Natural killer cell treated with Interleukin-12 subunit alpha and Interleukin-12 subunit beta and Interleukin-15 and Interleukin-18, amount 100 ng/mL, for 72 hours (primary cell): ENCODE data around the gene DUSP28. TPM values are rescaled to one million over a fixed set of nuclear protein-coding genes. Genes with fewer than 3 reads are reported as not detected.

ENCODE experiments used
- ATAC-seq, 2 donors: fragments of 150-1000 bp; cut with Tn5 transposase in 1 of 2; sonication (Bioruptor Pico), chemical (Tn5 transposase) in 1 of 2; 2 replicates each; pipeline ENCODE4 v1.10.0; 2021
- DNase-seq: peaks from one replicate; pipeline ENCODE4 v3.0.0; 2022; ENCODE audit warnings: low spot score
- H3K27ac Mint-ChIP-seq, 2 donors: 1 replicate in 1 of 2; 2 replicates in 1 of 2; pipeline ENCODE4 v1.8.0; 2022; ENCODE audit warnings: mixed read lengths in 2 of 2, mild to moderate bottlenecking in 1 of 2, moderate library complexity in 1 of 2
- H3K27me3 Mint-ChIP-seq, 2 donors: 1 replicate in 1 of 2; 2 replicates in 1 of 2; pipeline ENCODE4 v1.8.0; 2022; ENCODE audit warnings: mixed read lengths in 2 of 2
- H3K36me3 Mint-ChIP-seq: one replicate; pipeline ENCODE4 v1.8.0; 2022; ENCODE audit warnings: mixed read lengths
- H3K4me1 Mint-ChIP-seq, 2 donors: 1 replicate in 1 of 2; 2 replicates in 1 of 2; pipeline ENCODE4 v1.8.0; 2022; ENCODE audit warnings: low read depth in 2 of 2, mixed read lengths in 2 of 2, mild to moderate bottlenecking in 1 of 2
- H3K4me3 Mint-ChIP-seq: one replicate; pipeline ENCODE4 v1.8.0; 2022; ENCODE audit warnings: mixed read lengths
- H3K9me3 Mint-ChIP-seq: 2 replicates; pipeline ENCODE4 v1.8.0; 2022; ENCODE audit warnings: mixed read lengths
- total RNA-seq, 2 donors: library from RNA; stranded (reverse); gene quantifications; one replicate each; pipeline ENCODE4 v1.2.3, GENCODE V29; 2022

DUSP28 gene
- total RNA-seq, 2 donors from 2014 or later: 6.1 to 6.3 TPM

DNA sequence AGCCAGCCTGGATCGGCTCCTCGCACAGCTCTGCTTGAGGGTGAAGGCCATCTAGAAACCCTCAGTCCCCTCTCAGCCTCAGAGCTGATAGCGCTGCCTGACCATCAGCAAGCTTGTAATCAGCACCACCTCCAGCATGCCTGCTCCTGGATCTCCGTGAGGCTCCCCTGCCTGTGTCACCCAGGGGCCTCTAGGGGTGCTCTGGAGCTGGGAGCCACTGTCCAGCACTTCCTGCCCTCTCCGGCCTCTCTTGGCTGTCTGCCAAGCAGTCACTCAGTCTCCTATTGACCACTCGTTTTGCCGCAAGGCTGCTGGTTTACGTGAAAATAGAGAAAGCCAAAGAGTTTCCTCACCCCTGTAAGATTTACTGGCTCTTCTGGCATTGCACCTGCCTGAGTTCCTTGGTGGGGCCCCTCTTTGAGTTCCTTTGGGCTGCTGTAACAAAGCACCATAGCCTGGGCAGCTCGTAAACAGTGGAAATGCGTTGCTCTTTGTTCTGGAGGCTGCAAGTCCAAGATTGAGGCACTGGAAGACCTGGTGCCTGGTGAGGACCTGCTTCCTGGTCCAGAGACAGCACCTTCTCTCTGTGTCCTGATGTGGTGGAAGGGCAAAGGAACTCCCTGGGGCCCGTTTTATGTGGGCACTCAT lies 44.3 kb downstream of the DUSP28 start:
- DNase-seq: no peak
- Mint-ChIP-seq H3K27me3 (no peaks in the 10 kb centered on the region), H3K4me1 (peaks cover 0 to 7% of the 10 kb centered on the region in 2 donors), H3K9me3 (no peaks in the 10 kb centered on the region), H3K36me3 (no peaks in the 10 kb centered on the region), H3K4me3 (no peak overlapping the region), H3K27ac (peak overlapping the region in 1 of 2 donors; percentile 76)
- peak; percentile 31 to 71 for ATAC-seq

DNA sequence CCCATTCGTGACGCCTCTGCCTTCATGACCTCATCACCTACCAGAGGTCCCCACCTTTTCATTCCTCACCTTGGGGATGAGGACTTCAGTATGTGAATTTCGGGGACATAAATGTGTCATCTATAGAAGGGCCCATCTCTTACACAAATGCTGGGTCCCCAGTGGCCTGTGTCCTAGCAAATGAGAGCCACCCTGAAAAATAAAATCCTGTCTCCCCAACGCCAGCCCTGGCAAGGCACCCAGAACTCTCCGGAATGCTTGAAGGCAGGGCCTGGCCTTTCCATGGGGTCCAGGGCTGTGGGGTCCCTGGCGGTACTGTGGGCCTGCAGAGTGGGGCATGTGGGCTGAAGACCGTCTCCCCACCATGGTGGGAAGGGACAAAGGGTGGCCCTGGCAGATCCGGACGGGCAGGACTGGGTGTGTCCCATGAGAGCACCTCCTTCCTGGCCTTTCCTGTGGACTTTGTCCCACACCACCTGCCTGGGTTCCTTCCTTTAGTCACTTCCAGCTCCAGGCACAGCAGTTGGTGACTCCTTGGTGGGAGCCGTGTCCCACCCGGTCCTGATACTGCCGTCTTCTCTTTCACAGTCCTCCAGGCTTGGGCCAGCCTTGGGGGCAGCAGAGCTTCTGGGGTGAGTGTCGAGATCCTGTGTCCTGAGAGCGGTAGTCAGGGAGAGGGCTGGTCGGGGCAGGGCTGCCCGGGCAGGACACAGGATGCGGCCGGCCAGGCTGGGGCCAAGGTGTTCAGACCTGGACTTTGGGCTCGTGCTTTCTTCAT lies 45.0 kb downstream of the DUSP28 start:
- Mint-ChIP-seq H3K36me3 (no peaks in the 10 kb centered on the region), H3K27me3 (no peaks in the 10 kb centered on the region), H3K9me3 (no peaks in the 10 kb centered on the region), H3K27ac (peak overlapping the region in 1 of 2 donors; percentile 76), H3K4me3 (no peak overlapping the region), H3K4me1 (peaks cover 0 to 7% of the 10 kb centered on the region in 2 donors)
- no peak for ATAC-seq
- no peak for DNase-seq

DNA sequence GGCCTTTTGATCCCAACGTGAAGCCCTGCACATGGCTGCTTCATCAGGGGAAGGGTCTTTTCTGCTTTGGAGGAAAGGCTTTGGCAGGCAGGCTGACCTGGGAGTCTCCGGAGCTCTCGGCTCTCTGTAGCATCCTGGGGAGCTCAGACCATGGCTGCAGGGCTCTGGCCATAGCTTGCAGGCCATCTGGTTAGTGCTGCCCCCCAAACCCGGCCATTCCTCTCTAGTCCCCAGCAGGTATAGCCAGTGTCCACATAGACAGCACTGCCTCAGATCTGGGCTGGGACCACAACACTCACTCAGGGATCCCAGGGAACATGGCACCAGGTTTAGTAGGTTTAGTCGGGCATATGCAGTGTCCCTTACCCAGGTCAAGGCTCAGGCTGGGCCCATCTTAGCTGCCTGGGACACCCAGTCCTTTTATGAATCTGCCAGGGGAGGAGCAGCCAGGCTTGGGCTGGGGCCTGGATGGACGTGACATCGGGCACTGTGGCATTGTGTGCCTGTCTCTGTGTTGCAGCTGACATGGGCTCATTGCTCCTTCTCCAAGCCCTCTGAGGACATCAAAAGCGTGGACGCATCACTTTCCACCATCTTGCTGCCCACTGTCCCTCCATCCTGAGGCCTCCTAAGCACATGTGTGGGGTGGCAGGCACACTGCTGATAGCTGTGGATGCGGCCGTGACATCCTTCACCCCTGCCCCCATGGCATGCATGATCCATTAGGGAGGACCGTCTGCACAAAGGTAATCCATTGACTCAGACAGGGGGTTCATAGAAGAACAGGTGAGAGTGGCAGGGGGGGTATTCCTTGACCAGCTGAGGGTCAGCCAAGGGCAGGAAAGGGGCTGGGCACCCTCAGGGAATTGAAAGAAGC lies 45.9 kb downstream of the DUSP28 start:
- ATAC-seq (no peak), DNase-seq (no peak)
- Mint-ChIP-seq H3K9me3 (no peaks in the 10 kb centered on the region), H3K27ac (no peak overlapping the region), H3K27me3 (no peaks in the 10 kb centered on the region), H3K36me3 (no peaks in the 10 kb centered on the region), H3K4me3 (no peak overlapping the region), H3K4me1 (peaks cover 0 to 8% of the 10 kb centered on the region in 2 donors)

DNA sequence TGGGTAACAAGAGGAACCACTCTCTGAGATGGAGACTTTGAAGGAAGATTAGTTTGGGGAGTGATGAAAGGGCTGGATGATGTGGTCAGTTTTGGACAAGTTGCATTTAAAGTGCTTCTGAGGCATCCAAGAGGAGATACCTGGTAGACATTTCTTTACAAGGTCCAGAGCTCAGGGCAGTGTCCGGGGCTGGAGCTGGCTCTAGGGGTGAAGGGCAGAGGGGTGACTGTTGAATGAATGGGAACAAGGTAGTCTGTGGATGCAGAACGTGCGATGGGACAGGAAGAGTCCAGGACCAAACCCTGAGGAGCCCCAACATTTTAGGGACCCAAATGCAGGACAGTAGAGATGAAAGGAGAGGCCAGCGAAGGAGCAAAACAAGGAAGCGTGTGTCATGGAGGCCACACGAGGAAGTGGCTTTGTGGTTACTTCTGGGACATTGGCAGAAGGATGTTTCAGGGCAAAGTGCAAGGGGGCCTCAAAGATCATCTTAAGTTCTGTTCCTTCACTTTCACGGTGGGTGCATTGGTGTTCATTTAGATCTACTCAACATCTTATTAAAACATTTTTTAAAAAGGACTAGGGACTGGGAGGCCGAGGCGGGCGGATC lies 51.5 kb downstream of the DUSP28 start:
- ATAC-seq (peak; percentile 73 to 74), DNase-seq (peak; percentile 66)
- peaks cover 0 to 18% of the 10 kb centered on the region in 2 donors for H3K4me1 Mint-ChIP-seq
- H3K9me3 Mint-ChIP-seq: no peaks in the 10 kb centered on the region
- H3K4me3 Mint-ChIP-seq: no peak overlapping the region
- no peaks in the 10 kb centered on the region for H3K27me3 Mint-ChIP-seq
- H3K27ac Mint-ChIP-seq: no peak overlapping the region
- no peaks in the 10 kb centered on the region for H3K36me3 Mint-ChIP-seq

Other genes starting within 250 kb of the DUSP28 start
- gene GPC1, start 124.7 kb upstream of the DUSP28 start, total RNA-seq: 1 to 10 TPM; 1.2 to 1.8 TPM
- gene ANKMY1, start 2.4 kb upstream of the DUSP28 start, total RNA-seq: 10 to 100 TPM; 13.0 to 40.9 TPM
- 10 to 100 TPM; 60.9 to 67.6 TPM for gene RNPEPL1, start 8.1 kb downstream of the DUSP28 start, total RNA-seq
- gene CAPN10, start 26.4 kb downstream of the DUSP28 start, total RNA-seq: 10 to 100 TPM; 50.4 to 73.9 TPM
- 1 to 10 TPM; 5.9 to 7.6 TPM for gene GPR35, start 65.1 kb downstream of the DUSP28 start, total RNA-seq
- not detected for gene AQP12B, start 122.5 kb downstream of the DUSP28 start, total RNA-seq
- gene AQP12A, start 131.5 kb downstream of the DUSP28 start, total RNA-seq: not detected